ENCODE measurements around the gene SMAGP. TPM values are rescaled to one million over a fixed set of nuclear protein-coding genes. Genes with fewer than 3 reads are reported as not detected.
A peak's percentile ranks its signal among the peaks of the same experiment; 100 is the strongest.
"Not testable (repeated sequence)": the region's sequence is repeated elsewhere in the genome, so short reads cannot be mapped to it uniquely, and the experiment has no call there.

SMAGP gene
- polyA plus RNA-seq, 3 donors, result 19.2 to 23.9 (median 19.6) TPM

DNA sequence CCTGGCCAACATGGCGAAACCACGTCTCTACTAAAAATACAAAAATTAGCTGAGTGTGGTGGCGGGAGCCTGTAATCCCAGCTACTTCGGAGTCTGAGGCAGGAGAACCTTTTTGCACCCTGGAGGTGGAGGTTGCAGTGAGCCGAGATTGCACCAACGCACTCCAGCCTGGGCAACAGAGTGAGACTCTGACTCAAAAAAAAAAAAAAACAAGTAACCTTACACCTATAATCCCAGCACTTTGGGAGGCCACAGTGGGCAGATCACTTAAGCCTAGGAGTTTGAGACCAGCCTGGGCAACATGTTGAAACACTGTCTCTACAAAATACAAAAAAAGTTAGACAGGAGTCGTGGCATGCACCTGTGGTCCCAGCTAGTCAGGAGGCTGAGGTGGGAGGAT lies 2.6 kb upstream of the SMAGP start:
- DNase-seq, result not testable (repeated sequence)

GRCh38 chr12:51270951-51271518 lies 820 bp upstream of the SMAGP start:
- DNase-seq, result peak; percentile 14

DNA sequence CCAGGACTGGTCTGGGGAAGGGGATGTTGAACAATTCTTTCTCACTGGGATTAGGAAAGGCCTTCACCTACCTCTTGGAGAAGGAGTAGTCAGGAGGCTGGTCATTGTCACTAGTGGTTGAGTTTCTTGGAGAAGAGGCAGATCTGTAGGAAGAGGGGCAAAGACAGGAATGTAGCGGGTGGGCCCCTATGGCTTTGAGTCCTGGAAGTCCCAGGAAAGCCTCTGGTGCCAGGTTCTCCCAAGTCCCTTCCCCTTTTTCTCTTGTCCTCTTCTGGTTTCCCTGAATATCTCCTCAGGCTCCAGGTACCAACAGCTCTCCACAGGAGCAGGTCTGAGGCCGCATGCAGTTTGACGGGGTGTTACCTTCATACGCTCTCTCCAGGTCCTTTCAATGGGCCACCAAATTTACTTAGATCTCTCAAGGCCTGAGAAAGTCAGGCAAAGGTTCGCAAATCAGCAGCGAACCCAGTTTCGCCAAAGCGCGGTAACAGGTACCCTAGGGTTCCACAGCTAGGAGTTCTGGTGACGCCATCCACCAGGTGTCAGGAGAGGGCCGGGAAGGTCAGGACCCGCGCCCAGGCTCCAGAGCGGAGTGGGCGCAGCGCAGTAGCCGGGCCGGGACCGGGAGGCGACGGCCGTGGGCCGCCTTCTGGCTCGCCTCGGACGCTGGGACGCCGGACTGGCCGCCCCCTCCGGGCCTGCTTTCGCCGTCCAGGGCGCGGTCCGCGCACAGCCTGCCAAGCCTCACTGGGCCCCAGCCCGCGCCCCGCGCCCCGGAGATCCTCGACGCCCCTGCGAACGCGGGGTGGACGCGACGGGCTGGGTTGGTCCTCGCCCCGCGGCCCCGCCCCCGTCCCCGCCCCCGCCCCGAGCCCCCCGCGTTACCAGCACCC lies 795 bp downstream of the SMAGP start:
- DNase-seq, result peak; percentile 35

DNA sequence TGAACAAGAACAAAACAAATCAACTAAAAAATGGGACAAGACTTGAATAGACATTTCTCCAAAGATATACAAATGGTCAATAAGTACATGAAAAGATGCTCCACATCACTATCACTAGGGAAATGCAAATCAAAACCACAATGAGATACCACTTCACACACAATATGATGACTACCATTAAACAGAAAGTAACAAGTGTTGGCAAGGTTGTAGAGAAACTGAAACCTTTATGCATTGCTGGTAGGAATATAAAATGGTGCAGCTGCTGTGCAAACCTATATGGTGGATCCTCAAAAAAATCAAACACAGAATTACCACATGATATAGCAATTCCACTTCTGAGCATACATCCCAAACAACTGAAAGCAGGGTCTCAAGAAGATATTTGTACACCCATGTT lies 5.2 kb downstream of the SMAGP start:
- DNase-seq, result no peak

- no peak for DNase-seq
These were observed 5.9 kb downstream of the SMAGP start for GRCh38 chr12:51264297-51264696.

DNA sequence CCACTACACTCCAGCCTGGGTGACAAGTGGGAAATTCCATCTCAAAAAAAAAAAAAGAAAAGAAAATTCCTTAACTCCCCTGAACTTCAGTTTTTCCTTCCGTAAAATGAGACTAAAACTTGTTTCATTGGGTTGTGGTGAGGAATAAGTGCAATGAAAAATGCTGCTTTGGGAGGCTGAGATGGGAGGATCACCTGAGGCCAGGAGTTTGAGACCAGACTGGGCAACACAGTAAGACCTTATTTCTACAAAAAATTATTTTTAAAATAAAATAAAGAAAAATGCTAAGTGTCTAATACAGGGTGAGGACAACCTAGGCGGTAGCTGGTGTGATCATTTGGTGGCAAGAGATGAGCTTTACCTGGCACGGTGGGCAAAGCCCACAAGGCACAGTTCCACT lies 6.9 kb downstream of the SMAGP start:
- DNase-seq, result no peak

DNA sequence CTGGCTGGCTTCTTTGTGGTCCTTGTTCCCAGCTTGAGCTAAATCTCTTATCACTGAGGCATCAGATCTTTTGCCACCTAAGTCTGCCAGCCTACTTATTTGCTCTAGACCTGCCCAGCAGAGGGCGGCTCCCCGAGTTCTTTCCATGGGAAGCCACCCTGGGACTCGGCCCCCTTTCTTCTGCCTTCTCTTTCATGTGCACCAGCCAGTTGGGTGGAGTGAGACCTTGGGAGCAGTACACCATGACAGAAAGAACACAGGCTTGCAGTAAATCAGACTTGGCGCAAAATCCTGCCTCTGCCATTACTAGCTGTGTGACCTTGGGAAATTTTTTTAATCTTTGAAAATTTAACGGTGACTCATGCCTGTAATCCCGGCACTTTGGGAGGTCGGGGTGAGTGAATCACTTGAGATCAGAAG lies 7.4 kb downstream of the SMAGP start:
- peak; percentile 74 for DNase-seq

- not testable (repeated sequence) for DNase-seq
These were observed 10.6 kb downstream of the SMAGP start for GRCh38 chr12:51259600-51259999.

- DNase-seq, result no peak
These were observed 15.7 kb downstream of the SMAGP start for GRCh38 chr12:51254536-51254935.

DNA sequence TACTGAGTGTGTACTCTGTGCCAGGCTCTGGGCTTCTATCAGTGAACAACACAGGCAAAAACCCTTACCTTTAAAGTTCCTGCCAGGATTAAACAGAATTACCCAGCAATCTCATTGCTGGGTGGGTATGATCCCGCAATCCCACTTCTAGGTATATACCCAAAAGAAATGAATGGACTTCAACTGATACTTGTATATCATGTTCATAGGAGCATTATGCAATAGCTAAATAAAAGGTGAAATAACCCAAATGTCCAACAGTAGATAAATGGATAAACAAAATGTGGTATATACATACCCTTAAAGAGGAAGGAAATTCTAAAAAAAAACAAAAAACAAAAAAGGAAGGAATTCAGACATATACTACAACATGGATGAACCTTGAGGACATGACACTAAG lies 16.9 kb downstream of the SMAGP start:
- no peak for DNase-seq

DNA sequence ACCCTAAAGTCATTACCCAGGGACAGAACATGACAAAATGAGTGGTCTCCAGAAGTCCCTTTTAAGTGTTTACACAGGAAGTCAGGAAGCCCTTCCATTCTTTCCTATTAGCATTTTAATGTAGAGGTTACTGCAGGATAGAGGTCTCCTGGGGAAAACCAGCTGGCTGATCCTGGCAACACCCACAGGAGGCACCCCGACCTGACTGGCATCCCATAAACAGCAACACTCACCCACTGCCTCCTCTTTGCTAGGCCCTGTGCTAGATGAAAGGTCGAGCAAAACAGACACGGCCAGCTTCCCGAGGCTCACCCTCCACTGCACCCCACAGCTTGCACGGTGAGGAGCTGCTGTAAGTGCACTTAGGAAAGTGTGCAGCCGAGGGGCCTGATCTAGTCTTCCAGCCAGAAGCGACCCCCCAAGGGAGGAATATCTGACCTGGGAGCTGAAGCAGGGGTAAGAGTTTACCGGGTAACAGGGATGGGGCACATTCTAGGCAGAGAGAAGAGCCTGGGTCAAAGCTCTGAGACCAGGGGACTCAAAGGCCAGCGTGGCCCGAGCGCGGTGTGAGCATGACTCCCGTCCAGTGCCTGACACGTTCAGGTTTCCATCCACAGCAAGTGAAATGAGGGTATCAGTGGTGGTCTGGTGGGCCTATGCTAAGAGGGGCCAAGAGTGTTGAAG lies 22.6 kb downstream of the SMAGP start:
- DNase-seq, result no peak

- DNase-seq, result no peak
These were observed 23.9 kb downstream of the SMAGP start for GRCh38 chr12:51246254-51246853.

GRCh38 chr12:51245476-51246253 lies 24.6 kb downstream of the SMAGP start:
- DNase-seq, result no peak

DNA sequence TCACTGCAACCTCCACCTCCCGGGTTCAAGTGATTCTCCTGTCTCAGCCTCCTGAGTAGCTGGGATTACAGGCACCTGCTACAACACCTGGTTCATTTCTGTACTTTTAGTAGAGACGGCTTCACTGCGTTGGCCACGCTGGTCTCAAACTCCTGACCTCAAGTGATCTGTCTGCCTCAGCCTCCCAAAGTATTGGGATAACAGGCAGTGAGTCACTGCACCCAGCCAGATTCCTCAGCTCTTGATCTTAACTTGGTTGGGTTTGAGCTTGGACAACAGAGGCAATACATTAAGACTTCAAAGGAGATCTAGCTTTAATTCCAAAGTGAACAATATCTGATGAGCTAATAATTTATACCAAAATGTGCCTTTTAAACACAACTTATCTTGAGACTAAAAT lies 25.9 kb downstream of the SMAGP start:
- no peak for DNase-seq

GRCh38 chr12:51242876-51243275 lies 27.3 kb downstream of the SMAGP start:
- no peak for DNase-seq

- no peak for DNase-seq
These were observed 28.1 kb downstream of the SMAGP start for GRCh38 chr12:51242120-51242519.

DNA sequence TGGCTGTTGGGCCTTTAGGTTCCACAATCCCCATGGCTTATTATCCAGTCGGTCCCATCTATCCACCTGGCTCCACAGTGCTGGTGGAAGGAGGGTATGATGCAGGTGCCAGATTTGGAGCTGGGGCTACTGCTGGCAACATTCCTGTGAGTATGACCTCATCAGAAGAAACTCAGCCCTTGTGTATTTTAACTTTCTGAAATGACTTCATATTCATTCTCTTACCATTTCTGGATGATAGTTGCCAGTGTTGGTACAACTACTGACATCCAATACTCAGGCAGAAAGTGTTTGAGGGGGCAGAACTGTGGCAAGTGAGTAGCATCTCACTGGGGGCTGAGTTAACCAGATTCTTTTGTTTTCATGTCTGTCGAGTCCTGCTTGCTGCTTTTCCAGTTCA lies 29.2 kb downstream of the SMAGP start:
- DNase-seq, result no peak

- peak; percentile 96 for DNase-seq
These were observed 31.5 kb downstream of the SMAGP start, which contains the start of gene DAZAP2 for GRCh38 chr12:51238510-51239334. Gene DAZAP2 (plus strand): TSS chr12:51238826. CDS start chr12:51238908, 82 bp downstream.

- DNase-seq, result no peak
These were observed 32.1 kb downstream of the SMAGP start for GRCh38 chr12:51238037-51238509.

GRCh38 chr12:51234530-51234929 lies 35.7 kb downstream of the SMAGP start:
- DNase-seq, result no peak

Measured in renal pelvis (tissue), 4 donors.